IPS-18c (cell line): ENCODE measurements around the gene LMF1.

ENCODE experiments used
- H3K4me3 ChIP-seq: 2 replicates; pipeline ENCODE4 v1.7.0; 2013; ENCODE audit warnings: low read depth, mild to moderate bottlenecking, low read length, moderate library complexity; ENCODE audit not compliant: insufficient read depth
- H3K9me3 ChIP-seq: one replicate; pipeline ENCODE4 v1.6.1; 2013; ENCODE audit warnings: mild to moderate bottlenecking, low read length, moderate library complexity; ENCODE audit not compliant: control insufficient read depth, insufficient read depth

The LMF1 gene

GRCh38 chr16:947255-947921 is 23.4 kb downstream of the LMF1 start:
- no peak overlapping the region for H3K4me3 ChIP-seq
- peaks cover 3% of the 10 kb centered on the region for H3K9me3 ChIP-seq

- Histone ChIP-seq H3K9me3 (peaks cover 3% of the 10 kb centered on the region), H3K4me3 (no peak overlapping the region)
Observed at GRCh38 chr16:946048-946395, 24.8 kb downstream of the LMF1 start.

DNA sequence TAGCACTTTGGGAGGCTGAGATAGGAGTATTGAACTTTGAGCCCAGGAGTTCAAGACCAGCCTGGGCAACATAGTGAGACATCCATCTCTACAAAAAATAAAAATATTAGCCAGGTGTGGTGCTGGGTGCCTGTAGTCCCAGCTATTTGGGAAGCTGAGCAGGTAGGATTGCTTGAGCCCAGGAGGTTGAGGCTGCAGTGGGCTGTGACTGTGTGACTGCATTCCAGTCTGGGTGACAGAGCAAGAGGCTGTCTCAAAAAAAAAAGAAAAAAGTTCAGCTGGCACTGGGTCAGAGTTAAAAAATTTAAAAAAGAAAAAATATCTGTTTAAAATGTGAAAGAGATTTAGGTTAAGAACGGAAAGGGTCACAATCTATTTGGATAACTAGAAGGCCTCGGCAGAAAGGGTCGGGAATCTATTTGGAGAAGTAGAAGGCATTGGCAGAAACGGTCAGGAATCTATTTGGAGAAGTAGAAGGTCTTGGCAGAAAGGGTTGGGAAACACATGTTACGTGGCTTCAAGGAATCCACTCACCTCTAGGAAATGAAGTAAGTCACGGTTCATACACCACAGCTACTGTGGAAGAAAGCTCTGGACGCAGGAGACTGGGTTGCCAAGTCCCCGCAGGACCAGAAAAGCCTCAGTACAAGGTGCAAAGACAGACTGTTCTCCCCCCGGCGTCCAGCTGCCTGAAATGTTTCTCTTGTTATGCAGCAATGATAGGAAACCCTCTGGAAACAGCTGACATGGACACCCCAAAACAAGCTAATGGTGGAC is 25.3 kb downstream of the LMF1 start:
- peaks cover 3% of the 10 kb centered on the region for H3K9me3 ChIP-seq
- no peak overlapping the region for H3K4me3 ChIP-seq

DNA sequence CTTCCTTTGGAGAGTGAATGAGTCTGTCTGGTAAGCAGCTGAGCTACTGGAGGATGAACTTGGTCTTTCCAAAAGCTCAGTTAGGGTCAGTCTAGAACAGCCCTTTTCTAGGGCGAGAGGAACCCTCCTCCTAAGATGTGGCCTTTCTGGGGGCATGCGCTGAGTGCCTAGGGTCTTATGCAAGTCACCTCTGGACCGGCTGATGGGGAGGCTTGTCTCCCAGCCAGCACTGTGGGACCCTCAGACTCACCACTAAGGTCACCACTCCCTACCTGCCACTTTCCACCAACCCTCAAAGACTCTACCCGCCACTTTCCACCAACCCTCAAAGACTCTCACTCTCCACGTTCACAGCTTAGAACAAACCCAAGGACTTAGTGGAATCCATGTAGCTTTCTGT is 26.8 kb downstream of the LMF1 start:
- Histone ChIP-seq H3K9me3 (peaks cover 3% of the 10 kb centered on the region), H3K4me3 (no peak overlapping the region)

DNA sequence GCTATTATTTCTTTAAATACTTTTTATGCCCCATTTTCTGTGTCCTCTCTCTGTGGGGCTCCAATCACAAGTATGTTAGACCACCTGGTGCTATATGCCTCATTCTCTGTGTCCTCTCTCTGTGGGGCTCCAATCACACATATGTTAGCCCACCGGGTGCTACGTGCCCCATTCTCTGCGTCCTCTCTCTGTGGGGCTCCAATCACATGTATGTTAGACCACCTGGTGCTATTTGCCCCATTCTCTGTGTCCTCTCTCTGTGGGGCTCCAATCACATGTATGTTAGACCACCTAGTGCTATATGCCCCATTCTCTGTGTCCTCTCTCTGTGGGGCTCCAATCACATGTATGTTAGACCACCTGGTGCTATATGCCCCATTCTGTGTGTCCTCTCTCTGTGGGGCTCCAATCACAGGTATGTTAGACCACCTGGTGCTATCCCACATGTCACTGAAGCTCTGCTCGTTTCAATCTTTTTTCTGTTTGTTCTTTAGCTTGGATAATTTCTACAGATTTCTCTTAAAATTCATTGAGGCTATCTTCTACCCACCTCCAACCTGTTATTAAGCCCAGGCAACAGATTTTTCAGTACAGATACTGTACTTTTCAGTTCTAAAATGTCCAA is 28.2 kb downstream of the LMF1 start:
- peaks cover 7% of the 10 kb centered on the region for H3K9me3 ChIP-seq
- no peak overlapping the region for H3K4me3 ChIP-seq

DNA sequence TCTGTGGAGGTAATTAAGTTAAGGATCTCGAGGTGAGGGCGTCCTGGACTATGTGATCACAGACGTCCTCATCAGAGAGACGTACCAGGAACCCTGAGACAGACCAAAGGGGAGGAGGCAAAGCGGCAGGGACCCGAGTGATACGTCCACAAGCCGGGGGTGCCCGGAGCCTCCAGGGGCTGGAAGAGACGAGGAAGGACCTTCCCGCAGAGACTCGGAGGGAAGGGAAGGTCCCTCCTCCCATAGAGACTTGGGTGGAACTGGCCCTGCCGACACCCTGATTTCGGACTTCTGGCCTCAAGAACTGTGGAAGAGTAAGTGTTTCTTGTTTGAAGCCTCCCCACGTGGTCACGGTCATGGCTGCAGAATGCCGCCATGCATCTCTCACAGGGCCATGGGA is 30.8 kb downstream of the LMF1 start:
- Histone ChIP-seq H3K9me3 (peaks cover 7% of the 10 kb centered on the region), H3K4me3 (no peak overlapping the region)

DNA sequence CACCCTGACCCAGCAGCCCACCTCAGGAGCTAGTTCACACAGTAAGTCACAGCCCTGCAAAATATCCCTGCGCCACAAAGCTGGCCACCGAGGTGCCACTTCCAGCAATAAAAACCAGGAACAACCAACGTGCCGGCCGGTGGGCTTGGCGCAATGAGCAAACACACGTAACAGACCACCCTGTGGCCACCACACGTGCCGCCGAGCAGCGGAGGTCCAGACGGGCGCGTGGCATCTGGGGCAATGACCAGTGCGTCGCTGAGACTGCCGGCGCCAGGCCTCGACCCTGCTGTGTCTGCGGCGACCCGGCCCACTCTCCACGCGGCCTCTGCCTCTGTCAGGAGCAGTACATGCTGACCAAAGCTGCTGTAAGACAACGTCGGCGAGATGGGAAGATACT is 31.5 kb downstream of the LMF1 start:
- Histone ChIP-seq H3K9me3 (peaks cover 7% of the 10 kb centered on the region), H3K4me3 (no peak overlapping the region)

GRCh38 chr16:938752-939151 is 32.0 kb downstream of the LMF1 start:
- Histone ChIP-seq H3K4me3 (no peak overlapping the region), H3K9me3 (peaks cover 7% of the 10 kb centered on the region)

- H3K4me3 ChIP-seq: no peak overlapping the region
- peaks cover 7% of the 10 kb centered on the region for H3K9me3 ChIP-seq
Observed at GRCh38 chr16:938136-938535, 32.6 kb downstream of the LMF1 start.

DNA sequence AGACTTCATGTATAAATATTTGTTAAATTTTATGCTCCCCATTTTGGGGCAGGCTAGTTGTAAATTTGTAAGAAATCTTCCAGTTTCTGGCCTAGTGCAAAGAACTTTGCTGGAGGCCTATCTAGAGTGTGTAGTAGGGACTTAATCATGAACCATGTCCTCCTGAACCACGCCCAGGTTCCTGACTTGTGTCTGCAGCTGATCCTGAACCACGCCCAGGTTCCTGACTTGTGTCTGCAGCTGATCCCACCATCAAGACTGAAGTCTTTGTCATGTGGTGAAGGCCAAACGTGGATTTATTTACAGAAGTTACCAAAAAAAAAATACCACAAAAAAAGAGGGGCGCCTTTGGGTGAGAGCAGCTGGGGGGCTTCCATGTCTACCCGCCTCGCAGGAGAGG is 33.1 kb downstream of the LMF1 start:
- H3K4me3 ChIP-seq: no peak overlapping the region
- peaks cover 6% of the 10 kb centered on the region for H3K9me3 ChIP-seq

- Histone ChIP-seq H3K4me3 (no peak overlapping the region), H3K9me3 (peaks cover 3% of the 10 kb centered on the region)
Observed at GRCh38 chr16:937311-937710, 33.5 kb downstream of the LMF1 start.

- H3K4me3 ChIP-seq: no peak overlapping the region
- peaks cover 3% of the 10 kb centered on the region for H3K9me3 ChIP-seq
Observed at GRCh38 chr16:935684-936083, 35.1 kb downstream of the LMF1 start.

DNA sequence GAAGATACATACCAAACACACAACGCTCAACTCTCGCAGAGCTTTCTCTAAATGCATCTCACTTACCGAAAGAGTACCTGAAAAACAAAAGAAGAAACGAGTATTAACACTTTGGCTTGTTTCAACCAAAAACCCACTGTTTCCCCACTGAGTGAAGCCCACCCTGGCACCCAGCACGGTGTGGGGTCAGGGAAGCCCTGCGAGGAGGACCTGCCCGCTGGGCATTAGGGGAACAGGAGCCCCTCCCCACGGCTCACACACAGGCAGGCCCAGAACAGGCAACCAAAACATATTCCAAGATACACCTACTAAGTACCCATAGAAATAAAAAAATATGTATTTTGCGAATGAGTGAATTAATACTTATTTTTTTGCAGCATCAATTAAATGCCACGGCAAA is 36.6 kb downstream of the LMF1 start:
- Histone ChIP-seq H3K4me3 (no peak overlapping the region), H3K9me3 (peaks cover 3% of the 10 kb centered on the region)

- no peak overlapping the region for H3K4me3 ChIP-seq
- peaks cover 3% of the 10 kb centered on the region for H3K9me3 ChIP-seq
Observed at GRCh38 chr16:933581-933980, 37.2 kb downstream of the LMF1 start.

- Histone ChIP-seq H3K9me3 (peaks cover under 1% of the 10 kb centered on the region), H3K4me3 (no peak overlapping the region)
Observed at GRCh38 chr16:932831-933330, 37.9 kb downstream of the LMF1 start.

DNA sequence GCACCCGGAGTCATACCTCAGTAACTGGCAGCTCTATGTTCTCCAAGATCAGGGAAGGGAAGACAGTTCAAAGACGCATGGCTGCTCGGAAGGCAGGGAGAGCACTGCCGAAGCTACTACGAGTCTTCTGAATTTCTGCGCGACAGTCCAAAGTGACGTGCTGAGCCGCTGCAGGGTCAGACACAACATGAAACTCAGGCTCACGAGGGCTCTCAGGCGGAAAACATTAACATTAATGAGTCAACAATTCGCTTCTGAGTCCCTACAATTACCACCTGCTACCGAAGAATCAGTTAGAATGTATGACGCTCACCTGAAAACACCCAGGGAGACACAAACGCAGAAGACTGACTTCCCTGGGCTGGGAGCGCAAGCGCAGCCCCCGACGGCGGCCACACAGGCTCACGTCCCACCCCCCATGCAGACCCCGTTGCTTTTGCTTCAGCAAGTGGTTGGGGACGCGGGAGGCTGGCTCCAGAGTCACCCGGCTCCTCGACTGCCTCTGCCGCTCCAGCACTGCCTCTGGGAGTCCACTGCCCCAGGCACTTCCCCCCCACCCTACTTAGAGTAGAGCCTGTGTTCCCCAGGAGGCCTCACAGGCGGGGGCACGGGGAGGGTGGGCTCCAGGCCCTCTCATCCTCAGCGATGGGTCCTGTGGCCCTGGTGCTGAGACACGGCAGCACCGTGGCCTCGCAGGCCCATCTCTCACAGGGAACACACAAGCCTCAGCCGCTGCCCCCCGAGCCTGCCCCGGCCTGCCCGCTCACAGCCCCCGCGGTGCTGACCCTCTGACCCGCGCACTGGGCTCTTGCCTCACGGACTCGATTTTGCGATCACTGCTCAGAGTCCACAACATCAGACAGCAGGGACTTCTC is 38.9 kb downstream of the LMF1 start:
- H3K9me3 ChIP-seq: no peaks in the 10 kb centered on the region

GRCh38 chr16:931171-931570 is 39.6 kb downstream of the LMF1 start:
- no peak overlapping the region for H3K4me3 ChIP-seq
- no peaks in the 10 kb centered on the region for H3K9me3 ChIP-seq

More for the DNA sequence above, 38.9 kb downstream of the LMF1 start:
- no peak overlapping the region for H3K4me3 ChIP-seq
